HEK293 (cell line): ENCODE data around the gene CDH7.

Experiments used
- BCL11B ChIP-seq: fragments of 450-650 bp; formaldehyde crosslinking; IDR thresholded peaks from 2 replicates; pipeline ENCODE4 v1.5.1; 2016; ENCODE audit warnings: low read depth, missing biosample characterization, missing genetic modification characterization
- HOXC10 ChIP-seq: sonication (generic); formaldehyde crosslinking; IDR thresholded peaks from 2 replicates; pipeline ENCODE4 v1.8.1; 2023; ENCODE audit warnings: mild to moderate bottlenecking, missing genetic modification reagents
- HOXD13 ChIP-seq: sonication (generic); formaldehyde crosslinking; IDR thresholded peaks from 2 replicates; pipeline ENCODE4 v1.8.0; 2022; ENCODE audit warnings: missing genetic modification reagents, borderline replicate concordance
- KLF1 ChIP-seq: fragments of 450-650 bp; formaldehyde crosslinking; IDR thresholded peaks from 2 replicates; pipeline ENCODE4 v1.5.1; 2016; ENCODE audit warnings: missing biosample characterization, missing genetic modification characterization
- KLF16 ChIP-seq: fragments of 450-650 bp; formaldehyde crosslinking; IDR thresholded peaks from 2 replicates; pipeline ENCODE4 v1.5.1; 2017; ENCODE audit warnings: missing biosample characterization, missing genetic modification characterization
- OVOL3 ChIP-seq: fragments of 450-650 bp; formaldehyde crosslinking; IDR thresholded peaks from 2 replicates; pipeline ENCODE4 v1.5.1; 2016; ENCODE audit warnings: missing biosample characterization, missing genetic modification characterization
- PRDM2 ChIP-seq: fragments of 450-650 bp; formaldehyde crosslinking; IDR thresholded peaks from 2 replicates; pipeline ENCODE4 v1.5.1; 2016; ENCODE audit warnings: missing biosample characterization, missing genetic modification characterization, borderline replicate concordance
- SALL2 ChIP-seq: fragments of 450-650 bp; formaldehyde crosslinking; IDR thresholded peaks from 2 replicates; pipeline ENCODE4 v1.5.0; 2017; ENCODE audit warnings: missing biosample characterization, mild to moderate bottlenecking, missing genetic modification characterization, borderline replicate concordance
- SCRT1 ChIP-seq: fragments of 450-650 bp; formaldehyde crosslinking; IDR thresholded peaks from 2 replicates; pipeline ENCODE4 v1.5.1; 2016; ENCODE audit warnings: missing biosample characterization, missing genetic modification characterization, borderline replicate concordance
- SP3 ChIP-seq: fragments of 450-650 bp; formaldehyde crosslinking; IDR thresholded peaks from 2 replicates; pipeline ENCODE4 v1.5.1; 2016; ENCODE audit warnings: missing biosample characterization, missing genetic modification characterization
- ZBTB17 ChIP-seq: fragments of 450-650 bp; formaldehyde crosslinking; IDR thresholded peaks from 2 replicates; pipeline ENCODE4 v1.5.1; 2016; ENCODE audit warnings: missing biosample characterization, missing genetic modification characterization
- ZBTB7A ChIP-seq: fragments of 450-650 bp; formaldehyde crosslinking; IDR thresholded peaks from 2 replicates; pipeline ENCODE4 v1.5.1; 2016; ENCODE audit warnings: low read depth, missing biosample characterization, missing genetic modification characterization
- ZFP69B ChIP-seq: fragments of 450-650 bp; formaldehyde crosslinking; IDR thresholded peaks from 2 replicates; pipeline ENCODE4 v1.5.1; 2016; ENCODE audit warnings: missing biosample characterization, missing genetic modification characterization
- ZNF140 ChIP-seq: fragments of 450-650 bp; formaldehyde crosslinking; IDR thresholded peaks from 2 replicates; pipeline ENCODE4 v1.5.1; 2016; ENCODE audit warnings: missing biosample characterization, missing genetic modification characterization
- ZNF174 ChIP-seq: fragments of 450-650 bp; formaldehyde crosslinking; IDR thresholded peaks from 2 replicates; pipeline ENCODE4 v1.5.0; 2017; ENCODE audit warnings: missing biosample characterization, mild to moderate bottlenecking, missing genetic modification characterization
- ZNF239 ChIP-seq: fragments of 450-650 bp; formaldehyde crosslinking; IDR thresholded peaks from 2 replicates; pipeline ENCODE4 v1.5.1; 2016; ENCODE audit warnings: missing biosample characterization, missing genetic modification characterization
- ZNF404 ChIP-seq: fragments of 450-650 bp; formaldehyde crosslinking; IDR thresholded peaks from 2 replicates; pipeline ENCODE4 v1.5.1; 2017; ENCODE audit warnings: missing biosample characterization, missing genetic modification characterization
- ZNF48 ChIP-seq: fragments of 450-650 bp; formaldehyde crosslinking; IDR thresholded peaks from 2 replicates; pipeline ENCODE4 v1.5.1; 2016; ENCODE audit warnings: missing biosample characterization, missing genetic modification characterization
- ZNF501 ChIP-seq: fragments of 450-650 bp; formaldehyde crosslinking; IDR thresholded peaks from 2 replicates; pipeline ENCODE4 v1.5.1; 2016; ENCODE audit warnings: missing biosample characterization, missing genetic modification characterization
- ZNF514 ChIP-seq: fragments of 450-650 bp; formaldehyde crosslinking; IDR thresholded peaks from 2 replicates; pipeline ENCODE4 v1.5.1; 2016; ENCODE audit warnings: missing biosample characterization, missing genetic modification characterization
- ZNF549 ChIP-seq: fragments of 450-650 bp; IDR thresholded peaks from 2 replicates; pipeline ENCODE4 v1.5.1; 2018; ENCODE audit warnings: missing biosample characterization, missing genetic modification characterization, mild to moderate bottlenecking, inconsistent platforms, moderate library complexity
- ZNF571 ChIP-seq: fragments of 450-650 bp; formaldehyde crosslinking; IDR thresholded peaks from 2 replicates; pipeline ENCODE4 v1.5.0; 2017; ENCODE audit warnings: missing biosample characterization, missing genetic modification characterization
- ZNF670 ChIP-seq: fragments of 450-650 bp; formaldehyde crosslinking; IDR thresholded peaks from 2 replicates; pipeline ENCODE4 v1.5.1; 2016; ENCODE audit warnings: missing biosample characterization, missing genetic modification characterization, low read depth
- ZNF677 ChIP-seq: fragments of 450-650 bp; IDR thresholded peaks from 2 replicates; pipeline ENCODE4 v1.5.0; 2018; ENCODE audit warnings: missing biosample characterization, mild to moderate bottlenecking, missing genetic modification characterization, moderate library complexity
- ZNF701 ChIP-seq: fragments of 450-650 bp; formaldehyde crosslinking; IDR thresholded peaks from 2 replicates; pipeline ENCODE4 v1.5.1; 2016; ENCODE audit warnings: missing biosample characterization, missing genetic modification characterization
- ZNF707 ChIP-seq: fragments of 450-650 bp; formaldehyde crosslinking; IDR thresholded peaks from 2 replicates; pipeline ENCODE4 v1.5.1; 2016; ENCODE audit warnings: missing biosample characterization, missing genetic modification characterization
- ZNF76 ChIP-seq: fragments of 450-650 bp; formaldehyde crosslinking; IDR thresholded peaks from 2 replicates; pipeline ENCODE4; 2016; ENCODE audit warnings: low read depth, missing biosample characterization, missing genetic modification characterization, borderline replicate concordance
- ZNF776 ChIP-seq: fragments of 450-650 bp; formaldehyde crosslinking; IDR thresholded peaks from 2 replicates; pipeline ENCODE4 v1.5.0; 2017; ENCODE audit warnings: missing biosample characterization, missing genetic modification characterization, borderline replicate concordance
- TF ChIP-seq, protein P1 (sequence below): fragments of 450-650 bp; formaldehyde crosslinking; IDR thresholded peaks from 2 replicates; pipeline ENCODE4 v1.5.1; 2016; ENCODE audit warnings: missing biosample characterization, missing genetic modification characterization, low read depth
- TF ChIP-seq, protein P2 (sequence below): fragments of 450-650 bp; formaldehyde crosslinking; IDR thresholded peaks from 2 replicates; pipeline ENCODE4 v1.5.1; 2016; ENCODE audit warnings: missing biosample characterization, missing genetic modification characterization
- TF ChIP-seq, protein P3 (sequence below): IDR thresholded peaks from 2 replicates; pipeline ENCODE4 v1.6.1; 2011; ENCODE audit warnings: mild to moderate bottlenecking, low read depth, low read length, borderline replicate concordance

The CDH7 gene

GRCh38 chr18:65906621-65907034 is 155.8 kb downstream of the CDH7 start (continued):
- TF ChIP-seq, protein P1, sequence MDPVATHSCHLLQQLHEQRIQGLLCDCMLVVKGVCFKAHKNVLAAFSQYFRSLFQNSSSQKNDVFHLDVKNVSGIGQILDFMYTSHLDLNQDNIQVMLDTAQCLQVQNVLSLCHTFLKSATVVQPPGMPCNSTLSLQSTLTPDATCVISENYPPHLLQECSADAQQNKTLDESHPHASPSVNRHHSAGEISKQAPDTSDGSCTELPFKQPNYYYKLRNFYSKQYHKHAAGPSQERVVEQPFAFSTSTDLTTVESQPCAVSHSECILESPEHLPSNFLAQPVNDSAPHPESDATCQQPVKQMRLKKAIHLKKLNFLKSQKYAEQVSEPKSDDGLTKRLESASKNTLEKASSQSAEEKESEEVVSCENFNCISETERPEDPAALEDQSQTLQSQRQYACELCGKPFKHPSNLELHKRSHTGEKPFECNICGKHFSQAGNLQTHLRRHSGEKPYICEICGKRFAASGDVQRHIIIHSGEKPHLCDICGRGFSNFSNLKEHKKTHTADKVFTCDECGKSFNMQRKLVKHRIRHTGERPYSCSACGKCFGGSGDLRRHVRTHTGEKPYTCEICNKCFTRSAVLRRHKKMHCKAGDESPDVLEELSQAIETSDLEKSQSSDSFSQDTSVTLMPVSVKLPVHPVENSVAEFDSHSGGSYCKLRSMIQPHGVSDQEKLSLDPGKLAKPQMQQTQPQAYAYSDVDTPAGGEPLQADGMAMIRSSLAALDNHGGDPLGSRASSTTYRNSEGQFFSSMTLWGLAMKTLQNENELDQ (tag by site-specific recombination): no peak
- TF ChIP-seq PRDM2 (no peak), ZNF239 (tag by site-specific recombination) (no peak), KLF1 (tag by site-specific recombination) (peak; percentile 42; the same call in 1 of the 2 replicates), ZNF48 (no peak), OVOL3 (tag by site-specific recombination) (peak; percentile 84; the same call in 1 of the 2 replicates), ZNF571 (tag by site-specific recombination) (no peak), ZFP69B (tag by site-specific recombination) (no peak), ZBTB7A (tag by site-specific recombination) (no peak), ZNF76 (tag by site-specific recombination) (no peak), SP3 (tag by site-specific recombination) (peak; percentile 18; the same call in 1 of the 2 replicates), ZNF549 (tag by site-specific recombination) (0 out of 2 replicates have a peak, but pooled peaks have one; percentile 13), HOXC10 (no peak), ZBTB17 (tag by site-specific recombination) (peak; percentile 36), SCRT1 (tag by site-specific recombination) (no peak), HOXD13 (CRISPR knock-in tag) (peak; percentile 75), ZNF501 (tag by site-specific recombination) (peak; percentile 74; the same call in 1 of the 2 replicates), BCL11B (no peak), ZNF140 (no peak), ZNF677 (no peak), SALL2 (tag by site-specific recombination) (no peak), ZNF514 (tag by site-specific recombination) (no peak), ZNF707 (tag by site-specific recombination) (no peak), ZNF701 (tag by site-specific recombination) (no peak), ZNF174 (no peak), ZNF404 (tag by site-specific recombination) (no peak), KLF16 (no peak), ZNF776 (tag by site-specific recombination) (no peak), ZNF670 (tag by site-specific recombination) (no peak)
- TF ChIP-seq, protein P2, sequence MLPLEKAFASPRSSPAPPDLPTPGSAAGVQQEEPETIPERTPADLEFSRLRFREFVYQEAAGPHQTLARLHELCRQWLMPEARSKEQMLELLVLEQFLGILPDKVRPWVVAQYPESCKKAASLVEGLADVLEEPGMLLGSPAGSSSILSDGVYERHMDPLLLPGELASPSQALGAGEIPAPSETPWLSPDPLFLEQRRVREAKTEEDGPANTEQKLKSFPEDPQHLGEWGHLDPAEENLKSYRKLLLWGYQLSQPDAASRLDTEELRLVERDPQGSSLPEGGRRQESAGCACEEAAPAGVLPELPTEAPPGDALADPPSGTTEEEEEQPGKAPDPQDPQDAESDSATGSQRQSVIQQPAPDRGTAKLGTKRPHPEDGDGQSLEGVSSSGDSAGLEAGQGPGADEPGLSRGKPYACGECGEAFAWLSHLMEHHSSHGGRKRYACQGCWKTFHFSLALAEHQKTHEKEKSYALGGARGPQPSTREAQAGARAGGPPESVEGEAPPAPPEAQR (tag by site-specific recombination): no peak
- TF ChIP-seq, protein P3, sequence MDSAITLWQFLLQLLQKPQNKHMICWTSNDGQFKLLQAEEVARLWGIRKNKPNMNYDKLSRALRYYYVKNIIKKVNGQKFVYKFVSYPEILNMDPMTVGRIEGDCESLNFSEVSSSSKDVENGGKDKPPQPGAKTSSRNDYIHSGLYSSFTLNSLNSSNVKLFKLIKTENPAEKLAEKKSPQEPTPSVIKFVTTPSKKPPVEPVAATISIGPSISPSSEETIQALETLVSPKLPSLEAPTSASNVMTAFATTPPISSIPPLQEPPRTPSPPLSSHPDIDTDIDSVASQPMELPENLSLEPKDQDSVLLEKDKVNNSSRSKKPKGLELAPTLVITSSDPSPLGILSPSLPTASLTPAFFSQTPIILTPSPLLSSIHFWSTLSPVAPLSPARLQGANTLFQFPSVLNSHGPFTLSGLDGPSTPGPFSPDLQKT: no peak
